ENCODE measurements around the gene MAJIN. TPM values are rescaled to one million over a fixed set of nuclear protein-coding genes. Genes with fewer than 3 reads are reported as not detected.

MAJIN gene
- total and polyA plus RNA-seq, 2 experiments from 2014 or later = not detected

DNA sequence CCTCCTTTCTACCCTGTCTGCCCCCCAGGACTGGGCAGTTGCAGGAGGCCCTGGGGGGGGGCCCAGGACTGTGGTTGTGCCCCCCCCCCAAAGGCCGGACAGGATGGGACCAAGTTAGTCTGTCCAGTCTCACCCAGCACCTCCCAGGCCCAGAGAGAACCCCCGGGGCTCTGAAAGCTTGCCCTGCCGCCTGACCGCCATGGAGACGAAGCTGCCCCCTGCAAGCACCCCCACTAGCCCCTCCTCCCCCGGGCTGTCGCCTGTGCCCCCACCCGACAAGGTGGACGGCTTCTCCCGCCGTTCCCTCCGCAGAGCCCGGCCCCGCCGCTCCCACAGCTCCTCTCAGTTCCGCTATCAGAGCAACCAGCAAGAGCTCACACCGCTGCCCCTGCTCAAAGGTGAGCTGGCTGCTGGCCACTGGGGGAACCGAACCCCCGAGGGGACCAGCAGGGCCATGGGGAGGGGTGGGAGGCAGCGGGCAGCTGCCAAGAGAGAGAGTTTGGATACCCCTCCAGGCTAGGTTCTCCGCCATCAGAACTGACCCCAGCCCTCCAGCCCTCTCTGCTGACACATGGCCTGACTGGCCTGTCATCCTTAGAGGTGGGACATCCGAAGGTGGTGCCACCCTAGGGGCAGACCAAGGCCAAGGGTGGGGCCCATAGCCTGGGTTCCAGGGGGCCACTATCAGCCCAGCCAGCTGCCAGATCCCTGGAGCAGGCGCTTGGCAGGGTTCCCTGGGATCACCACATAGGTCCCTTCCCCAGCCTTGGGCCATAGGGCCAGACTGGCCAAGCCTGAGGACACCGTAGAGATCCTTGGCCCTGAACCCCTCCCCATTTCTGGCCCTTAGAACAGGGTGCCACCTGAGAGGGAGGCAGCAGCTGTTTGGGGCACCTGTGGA is 46.1 kb downstream of the MAJIN start:
- Histone ChIP-seq H3F3A (replicated peaks; ENCODE audit: low read depth) (no peaks in the 10 kb centered on the region), H3K27ac (ENCODE audit: low read depth) (no peak overlapping the region), H3K4me2 (peak overlapping the region; percentile 99), H3K4me3 (peak overlapping the region; percentile 90; the same call in 1 of the 2 replicates), H3K79me2 (replicated peaks; ENCODE audit: insufficient read depth) (no peaks in the 10 kb centered on the region), H3K4me1 (ENCODE audit: insufficient read depth) (peaks cover 4% of the 10 kb centered on the region; the same call in 1 of the 2 replicates), H3K36me3 (ENCODE audit: insufficient read depth) (no peaks in the 10 kb centered on the region), H4K20me1 (replicated peaks; ENCODE audit: insufficient read depth) (no peaks in the 10 kb centered on the region; the same call in 1 of the 2 replicates), H3K9me2 (ENCODE audit: insufficient read depth) (no peaks in the 10 kb centered on the region), H3K27me3 (ENCODE audit: insufficient read depth) (no peaks in the 10 kb centered on the region), H2AFZ (no peak overlapping the region)
- DNase-seq (ENCODE audit: low spot score) (no peak), ATAC-seq (no peak)
- Mint-ChIP-seq H3K4me3 (peak overlapping the region; percentile 90), H3K27ac (no peak overlapping the region), H3K36me3 (ENCODE audit: low read depth) (no peaks in the 10 kb centered on the region), H3K4me1 (peaks cover 6% of the 10 kb centered on the region; the same call in 1 of the 3 replicates), H3K27me3 (ENCODE audit: insufficient read depth, low read depth, poor library complexity) (peaks cover 14% of the 10 kb centered on the region), H3K9me3 (no peaks in the 10 kb centered on the region; the same call in 2 of the 3 replicates)
- TF ChIP-seq, protein P1, sequence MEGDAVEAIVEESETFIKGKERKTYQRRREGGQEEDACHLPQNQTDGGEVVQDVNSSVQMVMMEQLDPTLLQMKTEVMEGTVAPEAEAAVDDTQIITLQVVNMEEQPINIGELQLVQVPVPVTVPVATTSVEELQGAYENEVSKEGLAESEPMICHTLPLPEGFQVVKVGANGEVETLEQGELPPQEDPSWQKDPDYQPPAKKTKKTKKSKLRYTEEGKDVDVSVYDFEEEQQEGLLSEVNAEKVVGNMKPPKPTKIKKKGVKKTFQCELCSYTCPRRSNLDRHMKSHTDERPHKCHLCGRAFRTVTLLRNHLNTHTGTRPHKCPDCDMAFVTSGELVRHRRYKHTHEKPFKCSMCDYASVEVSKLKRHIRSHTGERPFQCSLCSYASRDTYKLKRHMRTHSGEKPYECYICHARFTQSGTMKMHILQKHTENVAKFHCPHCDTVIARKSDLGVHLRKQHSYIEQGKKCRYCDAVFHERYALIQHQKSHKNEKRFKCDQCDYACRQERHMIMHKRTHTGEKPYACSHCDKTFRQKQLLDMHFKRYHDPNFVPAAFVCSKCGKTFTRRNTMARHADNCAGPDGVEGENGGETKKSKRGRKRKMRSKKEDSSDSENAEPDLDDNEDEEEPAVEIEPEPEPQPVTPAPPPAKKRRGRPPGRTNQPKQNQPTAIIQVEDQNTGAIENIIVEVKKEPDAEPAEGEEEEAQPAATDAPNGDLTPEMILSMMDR (conservative IDR thresholded peaks at IDR 0.05; ENCODE audit: low read depth in 2 of 2) = no peak
- TF ChIP-seq ZNF114 (CRISPR knock-in tag; IDR thresholded peaks at IDR 0.05) = no peak
- TF ChIP-seq ETS1 (IDR thresholded peaks at IDR 0.05) = no peak
- no peak for TF ChIP-seq EZH2 (IDR thresholded peaks at IDR 0.05; ENCODE audit: low read depth, unreplicated experiment)
- no peak for TF ChIP-seq NANOG (IDR thresholded peaks at IDR 0.05; ENCODE audit: borderline replicate concordance)

GRCh38 chr11:64924910-64925284 is 47.0 kb downstream of the MAJIN start:
- Histone ChIP-seq H2AFZ (peak overlapping the region; percentile 100), H4K20me1 (replicated peaks; ENCODE audit: insufficient read depth) (no peaks in the 10 kb centered on the region; the same call in 1 of the 2 replicates), H3K27ac (ENCODE audit: low read depth) (no peak overlapping the region), H3K9me2 (ENCODE audit: insufficient read depth) (no peaks in the 10 kb centered on the region), H3K4me3 (peak overlapping the region; percentile 90), H3F3A (replicated peaks; ENCODE audit: low read depth) (no peaks in the 10 kb centered on the region), H3K79me2 (replicated peaks; ENCODE audit: insufficient read depth) (no peaks in the 10 kb centered on the region), H3K36me3 (ENCODE audit: insufficient read depth) (no peaks in the 10 kb centered on the region), H3K4me1 (ENCODE audit: insufficient read depth) (peaks cover 4% of the 10 kb centered on the region; the same call in 1 of the 2 replicates), H3K4me2 (peak overlapping the region; percentile 99), H3K27me3 (ENCODE audit: insufficient read depth) (no peaks in the 10 kb centered on the region)
- H3K27me3 Mint-ChIP-seq (ENCODE audit: insufficient read depth, low read depth, poor library complexity) = peaks cover 14% of the 10 kb centered on the region
- H3K9me3 Mint-ChIP-seq = no peaks in the 10 kb centered on the region; the same call in 2 of the 3 replicates
- H3K36me3 Mint-ChIP-seq (ENCODE audit: low read depth) = no peaks in the 10 kb centered on the region
- peak overlapping the region; percentile 90 for H3K4me3 Mint-ChIP-seq
- ATAC-seq (peak; percentile 50), DNase-seq (ENCODE audit: low spot score) (peak; percentile 68)
- no peak overlapping the region for H3K27ac Mint-ChIP-seq
- peaks cover 6% of the 10 kb centered on the region; the same call in 1 of the 3 replicates for H3K4me1 Mint-ChIP-seq
- TF ChIP-seq ZNF114 (CRISPR knock-in tag; IDR thresholded peaks at IDR 0.05) (no peak), POLR2AphosphoS5 (IDR thresholded peaks at IDR 0.05; ENCODE audit: low read depth) (no peak), EZH2phosphoT487 (IDR thresholded peaks at IDR 0.05; ENCODE audit: unreplicated experiment) (no peak), CREB1 (CRISPR knock-in tag; IDR thresholded peaks at IDR 0.05; ENCODE audit: low read depth) (no peak), EZH2 (IDR thresholded peaks at IDR 0.05; ENCODE audit: low read depth, unreplicated experiment) (no peak), ZNF331 (CRISPR knock-in tag; IDR thresholded peaks at IDR 0.05; ENCODE audit: low read depth) (no peak), JUNB (IDR thresholded peaks at IDR 0.05; ENCODE audit: unreplicated experiment) (no peak)
- TF ChIP-seq, protein P1 (conservative IDR thresholded peaks at IDR 0.05; ENCODE audit: low read depth in 2 of 2) = no peak
